NCI-H2196 treated with DMSO at 0.1 percent for 48 hours (cell line): ENCODE measurements around the gene DCTN3.

ENCODE experiments used
- DNase-seq: peaks from one replicate; lab custom pipeline; 2025; ENCODE audit not compliant: unreplicated experiment; lab: John Stamatoyannopoulos, UW

The DCTN3 gene

DNA sequence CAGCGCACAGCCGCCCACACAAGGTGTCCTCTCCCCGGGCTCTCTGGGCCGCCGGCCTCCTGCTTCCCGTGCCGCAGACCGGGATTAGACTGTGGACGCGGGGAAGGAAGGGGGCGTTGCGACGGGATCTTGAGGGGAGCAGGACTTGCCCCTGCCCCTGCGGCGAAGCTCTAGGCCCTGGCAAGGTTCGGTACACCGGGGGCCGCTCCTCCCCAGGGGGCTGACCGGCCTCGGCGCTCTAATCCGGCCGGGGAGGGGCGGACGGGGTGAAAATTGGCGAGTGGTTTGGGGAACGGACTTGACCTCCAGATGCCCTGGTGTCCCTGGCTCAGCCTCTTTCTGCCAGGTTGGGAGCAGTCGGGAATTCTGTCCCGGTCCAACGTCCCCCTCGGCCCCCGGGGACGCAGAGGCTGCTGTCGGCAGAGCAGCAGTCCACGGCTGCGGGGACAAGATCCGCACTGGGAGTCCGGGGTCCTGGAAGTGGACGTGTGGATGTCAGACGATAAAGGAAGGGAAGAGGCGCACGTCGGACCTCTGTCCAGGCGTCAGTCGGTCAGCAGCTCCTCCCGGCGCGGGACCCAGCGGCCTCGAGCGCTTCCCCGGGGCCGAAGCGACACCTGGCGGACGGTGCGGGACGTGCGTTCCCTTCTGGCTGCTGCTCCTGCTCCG lies 28.9 kb downstream of the DCTN3 start:
- peak; percentile 58 for DNase-seq

DNA sequence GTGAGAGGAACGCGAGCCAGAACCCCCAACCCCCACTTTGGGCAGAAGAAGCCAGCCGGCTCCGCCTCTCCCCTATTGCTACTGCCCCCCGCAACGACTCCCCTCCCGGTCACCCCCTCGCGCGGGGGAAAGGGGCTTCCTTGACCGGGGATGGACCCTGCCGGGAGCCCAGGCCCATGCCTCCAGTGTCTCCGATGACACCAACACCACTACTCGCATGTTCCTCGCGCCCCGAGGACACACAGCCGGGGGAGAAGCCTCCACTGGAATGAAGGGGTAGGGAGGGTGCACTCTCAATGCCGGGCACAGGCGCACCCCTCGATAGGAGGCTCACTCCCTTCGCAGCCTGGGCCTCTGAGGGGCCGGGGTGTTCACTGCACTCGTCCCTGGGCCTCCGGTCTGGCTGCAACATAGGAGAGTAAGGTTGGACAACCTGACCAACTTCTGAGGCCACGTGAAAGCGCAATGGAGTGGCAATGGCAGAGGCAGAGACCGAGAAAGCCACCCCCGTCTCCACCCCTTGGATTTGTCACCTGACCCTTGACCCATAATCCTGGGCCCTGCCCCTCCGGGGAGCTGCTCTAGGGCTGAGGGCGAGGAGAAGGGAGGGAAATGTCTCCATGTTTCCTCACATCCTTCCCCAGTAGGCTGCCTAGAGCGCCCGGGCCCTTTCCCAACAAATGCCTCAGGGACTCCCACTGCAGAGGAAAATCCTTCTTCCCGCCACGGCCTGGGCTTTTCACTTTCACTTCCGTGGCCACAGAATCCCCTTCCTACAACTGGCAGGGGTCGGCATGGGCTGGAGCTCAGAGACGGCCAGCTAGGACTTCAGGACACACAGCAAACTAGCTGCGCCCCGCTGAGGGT lies 29.7 kb downstream of the DCTN3 start:
- no peak for DNase-seq

DNA sequence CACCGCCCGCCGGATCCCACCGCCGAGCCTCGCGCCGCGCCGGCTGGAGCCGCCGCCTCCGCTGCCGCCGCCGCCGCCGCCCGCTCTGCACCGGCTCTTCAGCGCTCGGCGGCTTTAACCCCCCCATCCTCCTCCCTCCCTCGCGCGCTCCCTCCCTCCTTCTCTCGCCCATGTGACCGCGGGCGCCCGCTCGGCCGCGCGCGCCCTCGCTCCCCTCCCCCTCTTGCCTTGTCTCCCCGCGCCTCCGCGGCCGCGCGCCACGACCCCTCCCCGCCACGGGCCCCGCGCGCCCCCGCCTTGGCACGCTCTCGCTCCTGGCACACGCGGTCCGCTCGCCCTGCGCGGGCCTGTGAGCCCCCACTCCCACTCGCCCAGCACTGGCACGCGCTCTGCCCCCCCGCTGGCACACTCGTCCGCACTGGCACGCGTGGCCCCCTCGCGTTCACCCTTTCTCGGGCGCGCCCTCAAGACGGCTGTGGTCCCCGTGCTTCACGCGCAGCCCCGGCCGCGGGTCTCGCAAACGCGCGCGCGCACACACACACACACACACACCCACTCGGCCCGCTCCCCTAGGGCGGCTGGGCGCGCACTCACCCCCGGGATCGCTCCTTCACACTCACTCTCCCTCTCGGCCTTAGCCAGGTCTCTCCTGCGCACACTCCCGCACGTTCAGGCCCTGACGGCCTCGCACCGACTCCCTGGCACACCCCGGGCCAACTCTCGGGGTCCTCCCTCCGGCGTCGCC lies 30.5 kb downstream of the DCTN3 start, which contains the start of gene CNTFR:
TSS of gene CNTFR (minus strand) at position 89 of the 745 bp plus-strand sequence. CDS start 20,743 bp downstream, outside the sequence.
- DNase-seq, result peak; percentile 57

DNA sequence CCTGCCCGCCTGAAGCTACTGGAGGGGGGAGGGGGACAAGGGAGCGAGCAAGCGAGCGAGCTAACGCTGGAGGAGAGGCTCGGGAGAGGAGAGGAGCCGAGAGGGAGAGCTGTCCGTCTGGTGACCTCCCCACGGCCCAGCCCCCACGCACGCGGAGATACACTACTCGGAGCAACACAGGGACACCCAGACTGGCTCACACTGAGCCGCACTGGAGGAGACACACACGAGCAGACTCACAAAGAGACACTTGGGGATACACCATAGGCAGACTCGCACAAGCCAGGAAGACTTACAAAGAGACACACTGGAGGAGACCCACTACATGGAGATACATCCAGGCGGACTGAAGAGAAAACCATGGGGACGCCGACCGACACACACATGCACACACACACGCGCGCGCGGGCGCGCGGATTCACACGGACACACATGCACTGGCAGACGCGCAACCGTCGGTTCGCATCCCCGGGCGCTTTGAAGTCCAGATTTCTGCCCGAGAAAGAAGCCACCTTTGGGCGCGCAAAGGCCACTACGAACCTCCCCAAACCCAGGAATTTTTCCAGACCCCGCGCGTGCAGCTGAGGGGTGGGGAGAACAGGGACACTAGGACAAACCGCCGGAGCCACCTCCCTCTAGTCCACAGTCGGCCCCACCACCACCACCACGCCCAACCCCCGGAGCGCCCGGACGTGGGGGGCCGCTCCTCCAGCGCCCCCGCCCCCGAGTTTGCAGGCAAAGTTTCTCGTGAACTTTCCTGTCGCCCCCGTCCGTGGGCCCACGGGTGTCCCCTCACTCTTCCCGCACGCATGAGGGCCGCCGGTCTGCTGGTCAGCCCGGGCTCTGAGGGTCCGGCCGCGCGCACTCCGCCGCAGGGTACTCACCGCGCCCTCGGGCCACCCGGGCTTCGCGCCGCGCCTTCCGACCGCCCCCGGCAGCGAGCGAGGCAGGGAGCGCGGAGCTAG lies 31.3 kb downstream of the DCTN3 start:
- no peak for DNase-seq

DNA sequence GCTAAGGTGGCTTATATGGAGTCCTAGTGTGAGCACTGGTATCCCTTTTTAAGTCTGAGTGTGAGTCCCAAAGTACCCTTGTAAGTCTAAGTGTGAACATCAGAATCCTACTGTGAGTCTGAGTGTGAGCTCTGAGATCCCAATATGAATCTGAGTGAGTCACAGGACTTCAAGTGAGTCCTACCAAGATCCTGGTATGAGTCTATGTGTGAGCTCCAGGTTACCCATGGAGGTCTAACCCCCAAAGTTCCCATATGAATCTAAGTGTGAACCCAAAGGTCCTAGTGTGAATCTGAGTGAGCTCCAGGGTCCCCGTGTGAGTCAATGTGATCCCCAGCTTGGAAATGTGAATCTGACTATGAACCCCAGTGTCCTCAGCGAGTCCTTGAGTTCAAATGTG lies 33.0 kb downstream of the DCTN3 start:
- no peak for DNase-seq

DNA sequence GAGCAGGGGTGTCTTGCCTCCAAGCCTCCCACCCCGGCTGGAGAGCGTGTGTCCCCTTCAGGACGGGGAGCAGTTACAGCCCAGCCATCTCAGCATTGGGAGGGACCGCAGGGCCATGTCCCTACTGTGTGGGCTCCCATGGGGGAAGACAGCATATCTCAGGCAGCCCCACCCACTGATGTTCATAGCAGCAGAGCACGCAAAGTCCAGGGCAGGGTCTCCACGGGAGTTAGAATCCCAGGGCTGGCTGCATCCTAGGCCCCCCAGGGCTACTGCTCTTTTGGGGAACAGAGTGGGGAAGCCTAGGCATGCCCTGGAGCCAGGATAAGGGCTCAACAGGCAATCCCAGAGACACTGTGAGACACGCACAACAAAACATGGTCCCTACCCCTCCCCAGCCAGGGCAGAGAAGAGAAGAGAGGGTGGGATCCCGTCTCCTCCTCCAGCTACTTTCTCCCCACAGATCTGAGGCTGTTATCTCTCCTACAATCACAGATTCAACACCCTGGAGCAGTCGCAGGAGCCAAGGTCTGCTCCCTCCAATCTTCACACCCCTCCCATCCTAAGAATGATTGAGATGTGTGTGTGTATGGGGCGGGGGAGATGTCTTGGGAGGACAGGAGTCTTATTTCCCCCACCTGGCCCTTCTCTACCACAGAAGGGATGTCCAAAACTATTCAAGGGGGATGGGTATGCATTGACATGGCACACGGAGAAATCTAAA lies 34.2 kb downstream of the DCTN3 start:
- DNase-seq, result no peak

DNA sequence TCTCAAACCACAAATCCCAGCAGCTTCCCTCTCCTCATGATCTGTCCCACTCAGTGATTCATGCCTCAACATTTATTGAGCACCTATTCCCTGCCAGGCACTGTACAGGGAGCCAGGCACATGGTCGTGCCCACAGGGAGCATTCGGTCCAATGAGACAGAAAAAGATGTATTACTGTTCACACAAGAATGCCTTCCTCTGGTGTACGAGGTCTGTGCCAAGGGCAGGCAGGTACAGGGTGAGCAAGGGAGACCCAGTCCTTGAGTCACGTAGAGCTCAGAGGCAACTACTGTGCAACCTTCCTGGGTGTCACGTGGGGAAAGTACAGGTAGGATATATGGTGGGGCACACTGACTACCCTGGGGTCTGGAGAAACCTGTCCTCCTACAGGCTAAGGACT lies 35.3 kb downstream of the DCTN3 start:
- DNase-seq, result no peak

DNA sequence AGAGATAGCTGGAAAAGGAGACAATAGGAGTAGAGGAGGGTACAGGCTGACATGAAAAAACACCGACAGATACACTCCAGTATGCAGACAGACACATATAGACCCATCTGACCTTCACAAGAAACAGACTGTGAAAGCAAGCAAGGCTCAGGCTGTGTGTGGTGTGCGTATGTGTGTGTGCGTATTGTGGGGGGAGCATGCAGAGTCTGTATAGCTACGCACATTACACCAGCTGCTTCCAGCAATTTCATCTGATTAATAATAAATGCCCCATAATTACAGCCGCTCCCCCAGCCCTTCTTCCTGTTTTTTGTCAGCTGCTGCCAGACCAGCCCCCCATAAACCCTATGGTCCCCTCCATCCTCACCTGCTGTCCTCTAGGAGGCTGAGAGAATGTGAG lies 37.5 kb downstream of the DCTN3 start:
- no peak for DNase-seq

DNA sequence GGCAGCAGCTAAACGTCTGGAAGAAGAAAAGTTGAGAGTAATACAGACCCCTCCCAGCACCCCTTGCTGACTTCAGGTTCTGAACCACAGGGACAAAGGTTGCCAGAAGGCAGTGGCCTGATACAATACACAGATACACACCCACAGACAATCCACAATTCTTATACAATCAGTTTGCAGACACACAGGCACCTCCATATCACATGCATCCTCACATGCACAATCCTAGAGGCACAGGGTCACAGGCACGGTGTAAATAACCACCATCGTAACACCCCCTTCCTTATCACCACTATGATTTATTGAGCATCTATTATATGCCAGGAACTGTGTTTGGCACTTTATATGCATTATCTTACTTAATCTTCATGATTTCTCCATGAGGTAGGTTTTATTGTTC lies 39.0 kb downstream of the DCTN3 start:
- DNase-seq, result no peak

DNA sequence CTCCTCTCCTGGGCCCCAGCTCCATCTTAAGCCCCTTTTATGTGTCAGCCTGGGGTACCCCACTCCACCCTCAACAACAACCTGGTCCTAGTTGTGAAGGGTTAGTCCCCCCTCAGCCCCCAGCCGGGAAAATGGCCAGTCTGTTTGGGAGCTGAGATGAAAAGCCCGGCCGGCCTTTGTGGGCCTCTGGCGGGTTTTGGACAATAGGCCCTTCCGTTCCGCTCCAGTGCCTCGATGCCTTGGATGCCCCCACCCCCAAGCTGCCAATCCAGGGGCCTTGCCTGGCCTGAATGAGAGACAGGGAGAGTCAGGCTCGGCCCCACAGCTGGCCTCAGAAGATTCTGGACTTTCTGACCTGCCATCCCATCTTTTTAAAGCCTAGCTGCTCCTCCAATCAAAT lies 39.9 kb downstream of the DCTN3 start:
- no peak for DNase-seq

DNA sequence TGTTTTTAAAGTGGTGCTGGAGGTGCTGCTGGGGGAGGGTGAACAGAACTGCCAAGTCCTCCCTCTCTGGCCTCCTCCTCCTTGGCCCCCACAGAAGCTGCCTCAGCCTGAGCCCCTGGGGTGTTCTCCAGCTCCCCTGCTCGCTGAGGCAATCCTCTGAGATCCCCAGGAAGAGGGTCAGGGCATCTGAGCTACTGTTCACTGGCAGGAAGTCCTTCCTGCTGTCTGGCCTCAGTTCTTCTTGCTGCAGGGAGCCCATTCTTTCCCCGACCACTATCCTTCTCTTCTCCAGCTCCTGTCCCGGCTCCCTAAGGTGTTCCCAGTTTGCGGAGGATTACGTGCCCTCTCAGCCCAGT lies 40.5 kb downstream of the DCTN3 start:
- DNase-seq, result no peak

DNA sequence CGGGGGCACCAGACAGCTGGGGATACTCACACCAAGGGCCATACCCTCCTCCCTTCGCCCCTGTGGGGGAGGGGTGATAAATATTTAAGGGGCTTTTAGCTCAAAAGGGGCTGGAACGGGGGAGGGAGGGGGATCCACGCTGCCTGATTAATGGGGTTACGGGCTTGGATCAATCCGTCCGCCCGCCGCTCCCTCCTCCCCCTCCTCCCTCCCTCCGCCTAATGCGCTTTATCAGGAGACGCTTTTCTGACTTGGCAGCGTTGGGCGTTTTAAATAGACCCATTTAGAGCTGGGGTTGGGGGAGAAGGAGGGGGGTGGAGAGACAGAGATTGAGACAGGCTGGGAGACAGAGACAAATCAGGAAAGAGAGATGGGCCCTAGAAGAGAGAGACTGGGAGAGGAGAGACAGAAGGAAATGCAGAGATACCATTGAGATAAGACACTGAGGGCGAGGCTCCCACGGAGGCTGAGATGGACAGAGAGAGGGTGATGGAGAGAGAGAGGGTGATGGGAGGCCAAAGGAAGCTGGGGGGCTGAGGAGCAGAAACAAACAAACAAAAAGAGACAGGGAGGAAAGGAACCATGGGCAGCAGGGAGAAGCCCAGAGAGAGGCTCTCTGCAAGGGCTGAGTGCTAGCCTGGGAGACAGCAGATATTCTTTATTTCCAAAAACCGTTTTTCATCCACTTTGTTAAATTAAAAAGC lies 41.0 kb downstream of the DCTN3 start:
- no peak for DNase-seq

DNA sequence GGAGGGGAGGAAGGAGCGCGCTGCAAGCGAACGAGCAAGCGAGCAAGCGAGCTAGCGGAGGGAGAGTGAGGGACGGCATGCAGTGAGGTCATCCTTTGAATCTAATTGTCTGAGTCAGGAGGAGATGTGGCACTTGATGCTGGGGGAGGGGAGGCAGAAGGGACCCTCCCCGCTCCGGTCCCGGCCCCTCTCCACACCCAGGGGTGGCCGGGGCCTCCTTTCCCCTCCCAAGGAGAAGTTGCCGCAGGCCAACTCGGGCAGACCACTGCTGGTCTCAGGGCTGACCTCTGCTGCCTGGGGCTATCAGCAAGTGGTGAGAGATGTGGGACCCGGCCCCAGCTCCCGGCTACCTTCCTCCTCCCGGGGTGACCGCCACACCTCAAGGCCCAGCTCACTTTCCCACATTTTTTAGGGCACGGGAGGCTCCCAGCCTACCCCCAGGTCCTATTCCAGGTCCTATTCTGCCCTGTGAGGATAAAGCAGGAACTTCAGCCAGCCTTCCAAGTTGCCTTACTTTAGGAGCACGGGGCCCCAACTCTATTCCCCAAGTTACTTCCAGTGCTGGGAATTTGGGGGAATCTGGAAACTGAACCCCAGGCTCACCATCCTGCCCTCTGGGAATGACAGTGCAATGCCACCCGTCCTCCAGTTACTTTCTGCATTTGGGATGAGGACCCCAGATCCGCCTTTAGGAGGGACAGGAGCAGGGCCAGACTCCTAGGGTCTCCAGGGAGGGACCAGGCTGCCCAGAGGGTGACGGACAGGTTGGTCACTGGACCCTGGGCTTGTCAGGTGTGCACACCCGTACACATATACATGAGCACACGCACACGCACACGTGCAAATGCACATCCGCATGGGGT lies 41.8 kb downstream of the DCTN3 start:
- no peak for DNase-seq

DNA sequence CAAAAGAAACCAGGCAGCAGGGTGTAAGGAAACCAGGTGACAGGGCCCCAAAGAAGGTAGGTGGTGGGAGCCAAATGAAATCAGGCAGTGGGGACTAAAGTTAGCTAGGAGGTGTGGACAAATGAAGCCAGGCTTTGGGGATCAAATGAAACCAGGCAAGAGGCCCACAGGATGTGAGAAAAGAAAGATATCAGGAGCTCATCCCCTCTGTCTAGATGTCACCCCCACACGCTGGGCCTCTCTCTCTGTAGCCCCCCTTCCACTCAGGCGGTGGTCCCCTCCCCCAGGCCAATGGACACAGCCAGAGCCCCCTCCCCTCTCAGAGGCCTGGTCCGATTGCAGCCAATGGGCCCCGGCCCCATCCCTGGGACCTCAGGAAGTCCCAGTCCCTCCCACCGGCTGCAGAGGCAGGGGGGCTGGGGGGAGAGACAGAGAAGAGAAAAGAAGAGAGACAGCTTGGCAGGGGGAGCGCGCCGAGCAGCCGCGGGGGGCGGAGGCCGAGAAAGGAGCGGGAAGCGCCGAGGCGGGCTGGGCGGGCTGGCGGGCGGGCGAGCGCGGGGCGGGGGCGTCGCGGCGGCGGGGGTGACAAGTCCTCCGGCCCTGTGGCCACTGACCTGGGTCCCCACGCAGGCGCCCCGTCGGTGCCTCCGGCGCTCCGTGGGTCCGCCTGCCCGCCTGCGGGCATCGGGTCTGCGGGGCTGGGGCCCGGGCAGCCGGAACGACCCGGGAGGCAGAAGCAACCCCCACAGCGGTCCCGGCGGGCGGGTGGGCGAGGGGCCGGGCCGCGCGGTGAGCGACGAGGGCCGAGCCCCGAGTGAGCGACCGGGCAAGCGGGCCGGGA lies 42.7 kb downstream of the DCTN3 start:
- no peak for DNase-seq

DNA sequence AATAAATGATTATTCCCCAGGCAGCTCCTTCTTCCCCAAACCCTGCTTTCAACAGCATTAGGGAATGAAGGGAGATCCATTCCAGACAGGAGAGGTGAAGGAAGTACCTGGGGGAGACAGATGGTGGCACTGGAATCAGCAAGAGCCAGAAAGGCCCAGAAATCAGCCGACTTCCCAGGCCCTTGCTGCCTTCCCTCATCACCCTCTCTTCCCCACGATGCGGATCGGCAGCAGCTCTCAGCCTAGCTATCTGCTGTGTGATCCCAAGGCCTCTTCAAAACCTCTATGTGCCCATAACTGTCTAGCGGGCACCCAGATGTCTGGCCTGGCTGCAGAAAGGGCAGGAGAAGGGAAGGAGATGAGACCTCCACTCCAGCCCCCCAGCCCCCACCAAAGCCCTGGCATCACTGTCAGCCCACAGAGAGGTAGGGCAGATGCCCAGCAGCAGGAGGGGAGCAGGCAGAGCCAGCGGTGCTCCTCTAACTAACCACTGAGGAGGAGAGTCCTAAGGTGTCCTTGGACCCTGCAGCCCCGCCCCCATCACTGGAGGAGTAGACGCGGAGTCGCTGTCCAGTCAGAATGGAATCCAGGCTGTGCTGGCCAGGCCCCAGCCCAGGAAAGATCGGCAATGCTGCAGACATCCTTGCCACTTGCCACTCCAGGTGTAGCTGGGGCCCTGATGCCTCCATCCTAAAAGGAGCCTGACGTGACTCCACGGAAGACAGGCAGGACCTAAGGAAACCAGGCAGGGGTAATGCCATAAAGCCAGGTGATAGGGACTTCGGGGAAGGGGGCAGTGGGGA lies 43.5 kb downstream of the DCTN3 start:
- DNase-seq, result no peak

DNA sequence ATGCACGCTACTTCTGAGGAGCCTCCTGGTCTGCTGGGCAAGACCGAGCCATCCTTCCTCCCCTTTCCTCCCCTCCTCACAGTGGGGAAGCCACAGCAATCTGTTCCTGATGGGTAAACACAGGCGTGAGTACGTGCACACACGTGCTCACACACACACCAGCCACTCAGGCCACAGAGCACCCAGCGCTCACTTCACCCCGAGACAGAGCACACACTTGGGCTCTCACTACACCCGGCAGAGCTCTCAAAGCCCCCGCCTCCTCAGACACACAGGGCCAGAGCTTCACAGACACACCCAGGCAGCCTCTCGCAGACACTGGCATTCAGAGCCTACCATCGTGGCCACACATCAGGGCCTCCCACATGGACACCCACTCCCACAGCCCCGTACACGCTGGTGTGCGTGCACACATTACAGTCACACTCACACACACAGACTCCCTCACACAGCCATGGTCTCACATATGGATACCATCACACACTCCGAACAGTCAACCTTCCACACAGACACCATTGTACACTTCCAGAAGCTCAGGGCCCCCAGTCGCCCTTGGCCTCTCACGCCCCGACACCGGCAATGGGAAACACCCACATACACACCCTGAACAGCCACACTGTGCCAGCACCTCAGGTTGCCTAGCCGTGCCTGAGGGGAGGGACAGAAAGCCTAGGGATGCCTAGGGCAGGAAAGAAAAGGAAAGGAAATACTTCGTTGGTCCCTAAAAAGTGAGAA lies 44.3 kb downstream of the DCTN3 start:
- no peak for DNase-seq
